Measurements from ENCODE around the gene CTIF.

GRCh38 chr18:48721312-48721711 lies 182.5 kb downstream of the CTIF start:
- TF ChIP-seq, protein P1, sequence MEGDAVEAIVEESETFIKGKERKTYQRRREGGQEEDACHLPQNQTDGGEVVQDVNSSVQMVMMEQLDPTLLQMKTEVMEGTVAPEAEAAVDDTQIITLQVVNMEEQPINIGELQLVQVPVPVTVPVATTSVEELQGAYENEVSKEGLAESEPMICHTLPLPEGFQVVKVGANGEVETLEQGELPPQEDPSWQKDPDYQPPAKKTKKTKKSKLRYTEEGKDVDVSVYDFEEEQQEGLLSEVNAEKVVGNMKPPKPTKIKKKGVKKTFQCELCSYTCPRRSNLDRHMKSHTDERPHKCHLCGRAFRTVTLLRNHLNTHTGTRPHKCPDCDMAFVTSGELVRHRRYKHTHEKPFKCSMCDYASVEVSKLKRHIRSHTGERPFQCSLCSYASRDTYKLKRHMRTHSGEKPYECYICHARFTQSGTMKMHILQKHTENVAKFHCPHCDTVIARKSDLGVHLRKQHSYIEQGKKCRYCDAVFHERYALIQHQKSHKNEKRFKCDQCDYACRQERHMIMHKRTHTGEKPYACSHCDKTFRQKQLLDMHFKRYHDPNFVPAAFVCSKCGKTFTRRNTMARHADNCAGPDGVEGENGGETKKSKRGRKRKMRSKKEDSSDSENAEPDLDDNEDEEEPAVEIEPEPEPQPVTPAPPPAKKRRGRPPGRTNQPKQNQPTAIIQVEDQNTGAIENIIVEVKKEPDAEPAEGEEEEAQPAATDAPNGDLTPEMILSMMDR (IDR thresholded peaks at IDR 0.05; ENCODE audit: low read depth, low read length) = no peak
- no peak for TF ChIP-seq EZH2phosphoT487 (IDR thresholded peaks at IDR 0.05; ENCODE audit: low read depth)
